Type B pancreatic cell (in vitro differentiated cells): ENCODE data around the gene PTGIS. TPM values are rescaled to one million over a fixed set of nuclear protein-coding genes. Genes with fewer than 3 reads are reported as not detected.

Source experiments
- DNase-seq: peaks from one replicate; pipeline ENCODE4 v3.0.0; 2021; ENCODE audit warnings: mixed read lengths; ENCODE audit not compliant: unreplicated experiment; ENCODE audit errors: extremely low spot score
- H3K27ac Mint-ChIP-seq: 2 replicates; pipeline ENCODE4 v1.8.0; 2021; ENCODE audit warnings: mild to moderate bottlenecking, mixed read lengths
- H3K27me3 Mint-ChIP-seq: 2 replicates; pipeline ENCODE4 v1.8.0; 2021; ENCODE audit warnings: mixed read lengths
- H3K36me3 Mint-ChIP-seq: 2 replicates; pipeline ENCODE4 v1.8.0; 2021; ENCODE audit warnings: mixed read lengths
- H3K4me1 Mint-ChIP-seq: one replicate; pipeline ENCODE4 v1.8.0; 2021; ENCODE audit warnings: mixed read lengths; ENCODE audit not compliant: unreplicated experiment
- H3K4me3 Mint-ChIP-seq: 2 replicates; pipeline ENCODE4 v1.8.0; 2021; ENCODE audit warnings: mild to moderate bottlenecking, mixed read lengths
- H3K9me3 Mint-ChIP-seq: 2 replicates; pipeline ENCODE4 v1.8.0; 2021; ENCODE audit warnings: mixed read lengths
- total RNA-seq: library from RNA; stranded (reverse); gene quantifications from 2 replicates; pipeline ENCODE4 v1.2.1, GENCODE V29; 2021; ENCODE audit warnings: low replicate concordance
- TF ChIP-seq, protein P1 (sequence below): fragments of 200-600 bp; sonication (generic); conservative IDR thresholded peaks from 2 replicates; pipeline ENCODE4 v1.5.0; 2021; ENCODE audit warnings: antibody characterized with exemption, mild to moderate bottlenecking

PTGIS gene
- total RNA-seq, 1 donor from 2014 or later: 33.3 TPM

DNA sequence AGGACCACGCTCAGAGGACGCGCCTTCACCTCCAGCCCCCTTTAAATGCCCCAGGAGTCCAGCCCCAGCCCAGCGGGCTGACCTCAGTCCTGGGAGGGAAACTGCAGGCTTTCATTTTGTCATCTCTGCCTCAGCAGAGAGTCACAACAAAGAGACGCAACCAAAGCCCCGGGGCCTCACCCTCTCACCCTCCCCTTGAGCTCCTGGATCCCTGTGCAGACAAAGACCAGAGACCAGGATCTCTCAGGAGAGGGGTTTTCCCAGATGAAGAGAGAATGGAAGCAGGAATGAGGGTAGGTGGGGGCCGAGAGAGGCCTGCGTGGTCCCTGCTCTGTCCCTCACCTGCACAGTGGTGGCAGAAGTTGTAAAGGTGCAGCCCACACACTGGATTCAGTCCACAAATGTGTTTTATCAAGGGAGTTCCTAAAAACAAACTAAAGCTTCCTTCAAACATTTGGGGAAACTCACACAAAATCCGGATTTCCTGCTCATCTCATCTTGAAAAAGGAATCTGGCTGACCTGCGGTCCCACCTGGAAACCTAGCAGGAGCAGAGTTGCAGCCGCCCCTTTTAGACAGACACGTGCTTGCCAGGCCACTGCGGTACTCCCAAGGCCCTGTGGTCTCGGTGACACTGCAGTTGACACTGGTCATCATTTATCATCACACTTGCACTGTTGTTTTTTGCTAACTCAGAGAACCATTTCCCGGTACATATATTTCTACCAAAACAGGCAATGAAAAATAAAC, 27.1 kb downstream of the PTGIS start:
- H3K4me3 Mint-ChIP-seq: no peak overlapping the region
- no peak overlapping the region for H3K27ac Mint-ChIP-seq
- H3K36me3 Mint-ChIP-seq: peaks cover 15% of the 10 kb centered on the region
- H3K27me3 Mint-ChIP-seq: no peaks in the 10 kb centered on the region
- H3K4me1 Mint-ChIP-seq: peaks cover 14% of the 10 kb centered on the region
- TF ChIP-seq, protein P1, sequence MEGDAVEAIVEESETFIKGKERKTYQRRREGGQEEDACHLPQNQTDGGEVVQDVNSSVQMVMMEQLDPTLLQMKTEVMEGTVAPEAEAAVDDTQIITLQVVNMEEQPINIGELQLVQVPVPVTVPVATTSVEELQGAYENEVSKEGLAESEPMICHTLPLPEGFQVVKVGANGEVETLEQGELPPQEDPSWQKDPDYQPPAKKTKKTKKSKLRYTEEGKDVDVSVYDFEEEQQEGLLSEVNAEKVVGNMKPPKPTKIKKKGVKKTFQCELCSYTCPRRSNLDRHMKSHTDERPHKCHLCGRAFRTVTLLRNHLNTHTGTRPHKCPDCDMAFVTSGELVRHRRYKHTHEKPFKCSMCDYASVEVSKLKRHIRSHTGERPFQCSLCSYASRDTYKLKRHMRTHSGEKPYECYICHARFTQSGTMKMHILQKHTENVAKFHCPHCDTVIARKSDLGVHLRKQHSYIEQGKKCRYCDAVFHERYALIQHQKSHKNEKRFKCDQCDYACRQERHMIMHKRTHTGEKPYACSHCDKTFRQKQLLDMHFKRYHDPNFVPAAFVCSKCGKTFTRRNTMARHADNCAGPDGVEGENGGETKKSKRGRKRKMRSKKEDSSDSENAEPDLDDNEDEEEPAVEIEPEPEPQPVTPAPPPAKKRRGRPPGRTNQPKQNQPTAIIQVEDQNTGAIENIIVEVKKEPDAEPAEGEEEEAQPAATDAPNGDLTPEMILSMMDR: no peak
- DNase-seq: no peak
- H3K9me3 Mint-ChIP-seq: no peaks in the 10 kb centered on the region

DNA sequence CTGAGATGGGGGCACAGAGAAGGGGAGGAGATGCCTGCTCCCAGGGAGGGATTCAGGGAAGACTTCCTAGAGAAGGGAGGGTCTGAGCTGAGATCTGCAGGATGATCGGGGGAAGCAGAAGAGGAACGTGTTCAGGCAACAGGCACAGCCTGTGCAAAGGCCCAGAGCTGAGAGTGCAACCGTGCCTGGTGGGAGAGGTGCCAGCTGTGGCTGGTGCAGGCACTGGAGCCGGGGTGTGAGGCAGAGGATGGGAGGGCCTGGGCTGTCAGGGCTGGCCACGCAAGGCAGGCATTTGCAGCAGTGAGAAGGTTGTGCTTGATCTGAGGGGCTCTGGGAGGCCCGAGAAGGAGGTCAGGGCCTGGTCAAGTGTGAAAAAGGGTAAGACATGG, 27.7 kb downstream of the PTGIS start:
- Mint-ChIP-seq H3K27ac (peak overlapping the region; percentile 41), H3K9me3 (no peaks in the 10 kb centered on the region), H3K27me3 (no peaks in the 10 kb centered on the region), H3K4me3 (no peak overlapping the region), H3K4me1 (peaks cover 14% of the 10 kb centered on the region), H3K36me3 (peaks cover 10% of the 10 kb centered on the region)
- TF ChIP-seq, protein P1: no peak
- no peak for DNase-seq

- Mint-ChIP-seq H3K27me3 (no peaks in the 10 kb centered on the region), H3K9me3 (no peaks in the 10 kb centered on the region), H3K4me1 (peaks cover 14% of the 10 kb centered on the region), H3K4me3 (no peak overlapping the region), H3K36me3 (peaks cover 10% of the 10 kb centered on the region), H3K27ac (peak overlapping the region; percentile 41)
- DNase-seq: no peak
- TF ChIP-seq, protein P1: no peak
These were observed 28.3 kb downstream of the PTGIS start for GRCh38 chr20:49539481-49540231.

DNA sequence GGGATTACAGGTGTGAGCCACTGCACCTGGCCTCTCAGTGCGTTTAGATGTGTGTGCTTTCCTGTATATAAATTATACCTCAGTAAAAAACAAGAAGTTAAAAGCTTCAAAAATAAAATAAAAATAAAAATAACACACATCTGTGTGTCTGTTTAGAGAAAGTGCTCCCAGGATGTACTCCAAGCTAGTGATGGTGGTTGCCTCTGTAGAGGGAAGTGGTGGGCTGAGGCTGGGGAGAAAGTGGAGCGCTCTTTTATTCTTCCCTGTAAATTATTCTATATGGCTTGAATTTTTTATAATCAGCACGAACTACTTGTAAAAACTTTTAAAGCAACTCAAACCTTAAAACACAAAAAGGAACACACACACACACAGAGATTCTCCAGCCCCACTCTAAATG, 29.0 kb downstream of the PTGIS start:
- Mint-ChIP-seq H3K27me3 (no peaks in the 10 kb centered on the region), H3K4me3 (no peak overlapping the region), H3K27ac (no peak overlapping the region), H3K36me3 (peaks cover 10% of the 10 kb centered on the region), H3K4me1 (peaks cover 19% of the 10 kb centered on the region), H3K9me3 (no peaks in the 10 kb centered on the region)
- DNase-seq: no peak
- TF ChIP-seq, protein P1: no peak

GRCh38 chr20:49534255-49534712, 33.7 kb downstream of the PTGIS start:
- peaks cover 7% of the 10 kb centered on the region for H3K4me1 Mint-ChIP-seq
- TF ChIP-seq, protein P1: peak; percentile 88
- no peaks in the 10 kb centered on the region for H3K9me3 Mint-ChIP-seq
- no peak overlapping the region for H3K27ac Mint-ChIP-seq
- peaks cover 3% of the 10 kb centered on the region for H3K36me3 Mint-ChIP-seq
- H3K4me3 Mint-ChIP-seq: no peak overlapping the region
- H3K27me3 Mint-ChIP-seq: no peaks in the 10 kb centered on the region
- no peak for DNase-seq
